Upper lobe of left lung (tissue), 6 donors: ENCODE measurements around the gene STIM2. TPM values are rescaled to one million over a fixed set of nuclear protein-coding genes. Genes with fewer than 3 reads are reported as not detected.

ENCODE experiments used
- ATAC-seq, 2 donors: fragments of 200-7000 bp; cut with Tn5 transposase; one replicate each; pipeline ENCODE4 v1.9.1; 2022; ENCODE audit warnings: mild to moderate bottlenecking in 2 of 2, moderate library complexity in 2 of 2; ENCODE audit not compliant: low FRiP score in 2 of 2
- DNase-seq, 2 donors: peaks; one replicate each; pipeline ENCODE4 v3.0.0-alpha.2; 2019 to 2020
- H3K27ac ChIP-seq, 4 donors: fragments of 200-600 bp; sonication (generic); one replicate each; pipeline ENCODE4 v1.5.1; 2016 to 2019
- H3K27me3 ChIP-seq, 4 donors: fragments of 200-600 bp; sonication (generic); one replicate each; pipeline ENCODE4 v1.5.1; 2017 to 2019
- H3K36me3 ChIP-seq, 4 donors: fragments of 200-600 bp; sonication (generic); one replicate each; pipeline ENCODE4 v1.5.1; 2016 to 2019
- H3K4me1 ChIP-seq, 4 donors: fragments of 200-600 bp; sonication (generic); one replicate each; pipeline ENCODE4 v1.5.1; 2018 to 2019
- H3K4me3 ChIP-seq, 4 donors: fragments of 200-600 bp; sonication (generic); one replicate each; pipeline ENCODE4 v1.5.1; 2017 to 2019; ENCODE audit warnings: mild to moderate bottlenecking in 2 of 4, moderate library complexity in 1 of 4
- H3K9me3 ChIP-seq, 4 donors: fragments of 200-600 bp; sonication (generic); one replicate each; pipeline ENCODE4 v1.5.1; 2018 to 2019
- EP300 ChIP-seq, 4 donors: sonication (generic); formaldehyde crosslinking; IDR thresholded peaks; one replicate each; pipeline ENCODE4 v1.5.1; 2017; ENCODE audit warnings: antibody characterized with exemption in 4 of 4, control low read depth in 2 of 4
- POLR2A ChIP-seq, 4 donors: fragments of 450-650 bp; IDR thresholded peaks; one replicate each; pipeline ENCODE4 v1.5.1; 2016 to 2017; ENCODE audit warnings: antibody characterized with exemption in 4 of 4, mild to moderate bottlenecking in 2 of 4
- POLR2AphosphoS5 ChIP-seq, 2 donors: sonication (generic); formaldehyde crosslinking; IDR thresholded peaks; one replicate each; pipeline ENCODE4 v1.5.1; 2017; ENCODE audit warnings: antibody characterized with exemption in 2 of 2
- WGBS, 2 donors: methylation state at CpG; one replicate each; pipeline ENCODE4 v1.1.5; 2017 to 2018; 5-methylcytosine and 5-hydroxymethylcytosine counted together
- total RNA-seq, 6 donors: library from RNA; depleted of rRNA in 4 of 6; stranded (reverse); fragments of >200 nt in 4 of 6; gene quantifications; one replicate each; pipeline versions ENCODE4 v1.1.0 to v1.2.1, GENCODE V29; 2016 to 2021
- TF ChIP-seq, protein P1 (sequence below), 6 experiments: fragments of 450-650 bp in 4 of 6; fragments of 200-600 bp in 2 of 6; sonication (generic) in 2 of 6; IDR thresholded peaks; one replicate each; pipeline ENCODE4 v1.5.1; 2016 to 2019; ENCODE audit warnings: antibody characterized with exemption in 6 of 6
- donor health status: DM: no; HTN: no; CAD: no; lungs with moderate emphysema.
- donor health status: DM: no; HTN: yes; CAD: no; lungs with severe emphysema.

STIM2 gene
- total RNA-seq, 6 donors from 2014 or later, result 21.6 to 54.3 (median 37.8) TPM

GRCh38 chr4:26938516-26938915 is 77.9 kb downstream of the STIM2 start:
- no peak for TF ChIP-seq EP300 (IDR thresholded peaks at IDR 0.05)
- no peaks in the 10 kb centered on the region for H3K9me3 ChIP-seq
- 66 to 71% methylated on average over 2 of the region's 2 CpGs for WGBS, 2 donors

GRCh38 chr4:26941951-26942350 is 81.3 kb downstream of the STIM2 start:
- 85 to 92% methylated on average over 1 of the region's 1 CpG for WGBS, 2 donors
- TF ChIP-seq EP300 (IDR thresholded peaks at IDR 0.05) (no peak), POLR2AphosphoS5 (IDR thresholded peaks at IDR 0.05) (no peak), POLR2A (IDR thresholded peaks at IDR 0.05) (no peak)
- TF ChIP-seq, protein P1, sequence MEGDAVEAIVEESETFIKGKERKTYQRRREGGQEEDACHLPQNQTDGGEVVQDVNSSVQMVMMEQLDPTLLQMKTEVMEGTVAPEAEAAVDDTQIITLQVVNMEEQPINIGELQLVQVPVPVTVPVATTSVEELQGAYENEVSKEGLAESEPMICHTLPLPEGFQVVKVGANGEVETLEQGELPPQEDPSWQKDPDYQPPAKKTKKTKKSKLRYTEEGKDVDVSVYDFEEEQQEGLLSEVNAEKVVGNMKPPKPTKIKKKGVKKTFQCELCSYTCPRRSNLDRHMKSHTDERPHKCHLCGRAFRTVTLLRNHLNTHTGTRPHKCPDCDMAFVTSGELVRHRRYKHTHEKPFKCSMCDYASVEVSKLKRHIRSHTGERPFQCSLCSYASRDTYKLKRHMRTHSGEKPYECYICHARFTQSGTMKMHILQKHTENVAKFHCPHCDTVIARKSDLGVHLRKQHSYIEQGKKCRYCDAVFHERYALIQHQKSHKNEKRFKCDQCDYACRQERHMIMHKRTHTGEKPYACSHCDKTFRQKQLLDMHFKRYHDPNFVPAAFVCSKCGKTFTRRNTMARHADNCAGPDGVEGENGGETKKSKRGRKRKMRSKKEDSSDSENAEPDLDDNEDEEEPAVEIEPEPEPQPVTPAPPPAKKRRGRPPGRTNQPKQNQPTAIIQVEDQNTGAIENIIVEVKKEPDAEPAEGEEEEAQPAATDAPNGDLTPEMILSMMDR (IDR thresholded peaks at IDR 0.05), result no peak

More at GRCh38 chr4:26938516-26938915, 77.9 kb downstream of the STIM2 start:
- no peak overlapping the region for H3K27ac ChIP-seq
- H3K36me3 ChIP-seq, result no peaks in the 10 kb centered on the region
- DNase-seq (no peak), ATAC-seq (no peak)
- no peak overlapping the region for H3K4me3 ChIP-seq
- H3K27me3 ChIP-seq, result no peaks in the 10 kb centered on the region
- peaks cover 2 to 8% (median 7%) of the 10 kb centered on the region in 4 donors for H3K4me1 ChIP-seq

DNA sequence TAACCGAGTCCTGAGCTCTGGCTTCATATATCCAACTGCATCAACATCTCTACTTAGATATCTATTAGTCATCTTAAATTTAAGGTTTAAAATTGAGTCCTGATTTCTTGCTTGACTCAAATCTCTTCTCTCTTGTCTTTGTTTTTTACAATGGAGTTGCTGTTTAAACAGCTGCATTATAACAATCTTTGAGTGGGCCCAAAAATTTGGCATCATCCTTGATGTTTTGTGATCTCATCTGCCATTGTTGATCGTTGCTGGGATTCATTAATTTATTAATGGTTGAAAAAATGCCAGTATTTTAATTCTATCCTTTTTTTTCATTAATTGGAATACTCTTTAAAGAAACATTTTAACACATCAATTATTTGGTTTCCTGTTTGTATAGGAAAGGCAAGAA is 82.2 kb downstream of the STIM2 start:
- 70 to 72% methylated on average over 2 of the region's 2 CpGs for whole genome bisulfite sequencing, 2 donors
- Histone ChIP-seq H3K27me3 (no peaks in the 10 kb centered on the region), H3K9me3 (no peaks in the 10 kb centered on the region), H3K36me3 (no peaks in the 10 kb centered on the region), H3K4me1 (peaks cover 2 to 8% (median 5%) of the 10 kb centered on the region in 4 donors), H3K27ac (no peak overlapping the region), H3K4me3 (no peak overlapping the region)
- ATAC-seq (no peak), DNase-seq (no peak)
- TF ChIP-seq EP300 (IDR thresholded peaks at IDR 0.05) (no peak), POLR2A (IDR thresholded peaks at IDR 0.05) (no peak), POLR2AphosphoS5 (IDR thresholded peaks at IDR 0.05) (no peak)
- TF ChIP-seq, protein P1 (IDR thresholded peaks at IDR 0.05), result no peak

More at GRCh38 chr4:26941951-26942350, 81.3 kb downstream of the STIM2 start:
- H3K27me3 ChIP-seq, result no peaks in the 10 kb centered on the region
- peaks cover 2 to 8% (median 7%) of the 10 kb centered on the region in 4 donors for H3K4me1 ChIP-seq
- H3K9me3 ChIP-seq, result no peaks in the 10 kb centered on the region
- H3K27ac ChIP-seq, result no peak overlapping the region
- no peaks in the 10 kb centered on the region for H3K36me3 ChIP-seq
- H3K4me3 ChIP-seq, result no peak overlapping the region
- no peak for ATAC-seq
- DNase-seq, result no peak

DNA sequence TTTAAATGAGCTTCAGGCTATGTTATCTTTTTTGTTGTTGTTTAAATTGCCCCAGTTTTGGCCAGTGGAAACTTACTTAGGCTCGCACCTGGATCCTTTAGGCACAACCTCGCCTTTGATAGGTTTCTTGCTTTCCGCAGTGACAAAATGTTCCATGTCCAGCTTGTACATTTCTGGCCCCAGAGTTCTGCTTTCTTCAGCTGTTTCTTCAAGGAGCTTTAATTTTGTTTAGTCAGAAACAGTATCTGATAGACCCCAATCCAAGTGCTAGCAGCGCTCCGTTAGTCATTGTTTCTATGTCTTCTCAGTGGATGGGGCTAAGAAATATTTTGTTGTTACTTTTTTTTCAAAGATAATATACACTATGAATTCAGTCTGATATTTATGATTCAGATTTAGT is 82.8 kb downstream of the STIM2 start:
- Histone ChIP-seq H3K9me3 (no peaks in the 10 kb centered on the region), H3K27ac (no peak overlapping the region), H3K36me3 (no peaks in the 10 kb centered on the region), H3K4me1 (peaks cover 2 to 6% (median 4%) of the 10 kb centered on the region in 4 donors), H3K4me3 (no peak overlapping the region), H3K27me3 (no peaks in the 10 kb centered on the region)
- WGBS, 2 donors, result 68 to 83% methylated on average over 5 of the region's 5 CpGs
- DNase-seq (no peak), ATAC-seq (no peak)
- TF ChIP-seq POLR2AphosphoS5 (IDR thresholded peaks at IDR 0.05) (no peak), POLR2A (IDR thresholded peaks at IDR 0.05) (no peak), EP300 (IDR thresholded peaks at IDR 0.05) (no peak)
- TF ChIP-seq, protein P1 (IDR thresholded peaks at IDR 0.05), result no peak

DNA sequence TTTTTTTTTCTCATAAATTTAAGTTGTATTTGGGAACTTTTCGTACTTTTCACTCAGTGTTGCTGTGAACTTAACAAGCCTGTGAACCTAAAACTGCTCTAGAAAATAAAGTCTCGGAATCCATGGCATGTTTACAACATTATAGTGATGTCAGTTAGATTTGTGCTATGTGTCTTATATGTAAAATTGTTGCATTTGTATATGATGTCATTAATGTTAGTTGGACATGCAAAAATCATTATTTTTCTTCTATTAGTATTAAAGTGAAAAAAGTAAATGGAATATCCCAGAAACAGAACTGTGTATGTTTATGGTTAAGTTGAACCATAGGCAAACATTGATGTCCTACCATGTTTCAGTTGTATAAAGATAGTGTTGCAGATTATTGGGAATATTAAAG is 85.2 kb downstream of the STIM2 start:
- Histone ChIP-seq H3K4me1 (peaks cover 0 to 2% (median 0%) of the 10 kb centered on the region in 4 donors), H3K27me3 (no peaks in the 10 kb centered on the region), H3K27ac (no peak overlapping the region), H3K36me3 (no peaks in the 10 kb centered on the region), H3K9me3 (peaks cover 0 to 5% (median 0%) of the 10 kb centered on the region in 4 donors), H3K4me3 (no peak overlapping the region)
- TF ChIP-seq POLR2A (IDR thresholded peaks at IDR 0.05) (no peak), EP300 (IDR thresholded peaks at IDR 0.05) (no peak), POLR2AphosphoS5 (IDR thresholded peaks at IDR 0.05) (no peak)
- TF ChIP-seq, protein P1 (IDR thresholded peaks at IDR 0.05), result no peak
- no peak for ATAC-seq
- 98 to 100% methylated on average over 2 of the region's 2 CpGs for WGBS, 2 donors
- no peak for DNase-seq
